ENCODE measurements around the gene TOR2A.
A peak's percentile ranks its signal among the peaks of the same experiment; 100 is the strongest.

TOR2A gene

DNA sequence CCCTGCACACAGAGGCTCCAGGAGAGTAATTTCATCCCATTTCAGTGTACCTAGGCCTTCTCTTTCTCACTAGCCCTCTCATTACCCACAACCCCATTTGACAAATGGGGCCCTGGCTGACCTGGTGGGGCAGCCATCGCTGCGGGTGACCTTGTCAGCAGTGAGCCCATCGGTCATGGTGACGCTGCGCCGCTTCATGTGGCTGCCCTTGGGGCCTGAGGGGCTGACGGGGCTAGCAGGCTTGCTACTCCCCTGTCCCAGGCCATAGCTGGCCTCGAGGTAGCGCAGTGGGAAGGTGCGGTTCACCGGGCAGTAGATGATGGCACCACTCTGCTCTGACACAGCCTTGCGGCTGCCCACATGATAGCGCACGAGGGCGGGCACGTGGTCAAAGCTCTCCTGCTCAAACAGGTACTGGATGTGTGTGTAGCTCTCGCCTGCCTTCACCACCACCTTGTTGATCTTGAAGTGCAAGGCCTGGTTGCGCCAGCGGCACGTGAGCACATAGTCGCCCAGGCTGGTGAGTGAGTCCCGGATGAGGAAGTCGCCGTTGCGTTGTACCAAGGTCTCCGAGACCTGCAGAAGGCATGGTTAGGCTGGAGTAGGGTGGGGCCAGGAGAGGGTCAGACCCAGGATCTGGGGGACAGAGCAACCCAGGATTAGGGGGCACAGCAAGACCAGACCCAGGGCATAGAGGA lies 14.1 kb upstream of the TOR2A start:
- ChIA-PET POLR2A (no interaction called here), CTCF (interaction anchor here (1.9 to 2.1 kb wide), 2 partner anchors 15 to 121 kb away, joined by 4 to 6 read pairs; no protein-coding TSS in a partner anchor)
- WGBS (ENCODE audit: insufficient coverage): 95% methylated on average over 25 of the region's 26 CpGs
- no peak for DNase-seq
- Histone ChIP-seq H3K36me3 (ENCODE audit: control insufficient read depth in 4 of 4, insufficient read depth in 4 of 4, low read length in 3 of 4) (peaks cover 31 to 90% (median 77%) of the 10 kb centered on the region in 4 experiments), H3K27ac (ENCODE audit: insufficient read depth in 1 of 2, low read depth in 1 of 2, low read length in 2 of 2, poor library complexity in 1 of 2, severe bottlenecking in 2 of 2) (no peak overlapping the region), H3K27me3 (replicated peaks in 2 of 5; ENCODE audit: control insufficient read depth in 4 of 5, insufficient read depth in 5 of 5, low read length in 4 of 5) (no peaks in the 10 kb centered on the region), H3K4me3 (ENCODE audit: control insufficient read depth in 1 of 7, extremely low read depth in 1 of 7, insufficient read depth in 4 of 7, low read depth in 2 of 7, low read length in 6 of 7) (no peak overlapping the region), H3K4me1 (ENCODE audit: control extremely low read depth in 1 of 4, control insufficient read depth in 4 of 4, insufficient read depth in 4 of 4, low read length in 3 of 4) (no peaks in the 10 kb centered on the region), H3K9me3 (ENCODE audit: control extremely low read depth in 1 of 5, control insufficient read depth in 4 of 5, insufficient read depth in 2 of 5, low read depth in 1 of 5, low read length in 4 of 5) (no peaks in the 10 kb centered on the region)

DNA sequence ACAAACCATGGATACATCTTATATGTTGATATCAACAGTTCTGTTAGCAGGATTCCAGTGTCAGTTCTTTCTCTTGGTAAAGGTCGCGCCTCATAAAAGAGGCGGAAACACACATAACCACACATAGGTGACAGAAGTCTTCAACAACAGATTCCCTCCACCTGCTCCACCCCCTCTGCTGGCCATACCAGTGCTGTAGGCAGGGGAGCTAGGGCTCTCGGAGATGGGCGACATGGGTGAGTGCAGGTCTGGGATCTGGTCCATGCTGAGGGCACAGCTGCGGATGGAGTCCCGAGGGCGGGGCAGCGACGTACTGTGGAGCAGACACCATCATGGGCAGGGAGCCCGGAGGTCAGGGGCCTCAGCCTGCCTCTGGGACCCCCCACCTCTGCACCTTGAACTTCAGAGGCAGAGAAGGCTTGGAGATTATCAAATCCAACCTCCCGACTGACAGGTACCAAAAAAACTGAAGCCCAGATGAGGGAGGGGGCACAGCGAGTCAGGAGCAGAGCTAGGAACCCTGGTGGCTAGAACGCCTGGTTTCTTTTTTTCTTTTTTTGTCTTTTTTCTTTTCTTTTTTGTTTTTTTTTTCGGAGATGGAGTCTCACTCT lies 12.0 kb upstream of the TOR2A start:
- peaks cover 31 to 88% (median 74%) of the 10 kb centered on the region in 4 experiments for H3K36me3 ChIP-seq (ENCODE audit: control insufficient read depth in 4 of 4, insufficient read depth in 4 of 4, low read length in 3 of 4)
- ChIA-PET CTCF (interaction anchor here (1.4 kb wide), 2 partner anchors 9 to 37 kb away, joined by 3 to 6 read pairs; no protein-coding TSS in a partner anchor), POLR2A (interaction anchor here (0.6 kb wide), 1 partner anchor 39 kb away, joined by 3 read pairs; the partner anchor contains the start of gene CDK9)
- DNase-seq: no peak
- no peak overlapping the region for H3K4me3 ChIP-seq (ENCODE audit: control insufficient read depth in 1 of 7, extremely low read depth in 1 of 7, insufficient read depth in 4 of 7, low read depth in 2 of 7, low read length in 6 of 7)
- no peak overlapping the region for H3K27ac ChIP-seq (ENCODE audit: insufficient read depth in 1 of 2, low read depth in 1 of 2, low read length in 2 of 2, poor library complexity in 1 of 2, severe bottlenecking in 2 of 2)
- 96% methylated on average over 12 of the region's 15 CpGs for WGBS (ENCODE audit: insufficient coverage)
- no peaks in the 10 kb centered on the region for H3K4me1 ChIP-seq (ENCODE audit: control extremely low read depth in 1 of 4, control insufficient read depth in 4 of 4, insufficient read depth in 4 of 4, low read length in 3 of 4)
- no peaks in the 10 kb centered on the region for H3K9me3 ChIP-seq (ENCODE audit: control extremely low read depth in 1 of 5, control insufficient read depth in 4 of 5, insufficient read depth in 2 of 5, low read depth in 1 of 5, low read length in 4 of 5)
- H3K27me3 ChIP-seq (replicated peaks in 2 of 5; ENCODE audit: control insufficient read depth in 4 of 5, insufficient read depth in 5 of 5, low read length in 4 of 5): no peaks in the 10 kb centered on the region

DNA sequence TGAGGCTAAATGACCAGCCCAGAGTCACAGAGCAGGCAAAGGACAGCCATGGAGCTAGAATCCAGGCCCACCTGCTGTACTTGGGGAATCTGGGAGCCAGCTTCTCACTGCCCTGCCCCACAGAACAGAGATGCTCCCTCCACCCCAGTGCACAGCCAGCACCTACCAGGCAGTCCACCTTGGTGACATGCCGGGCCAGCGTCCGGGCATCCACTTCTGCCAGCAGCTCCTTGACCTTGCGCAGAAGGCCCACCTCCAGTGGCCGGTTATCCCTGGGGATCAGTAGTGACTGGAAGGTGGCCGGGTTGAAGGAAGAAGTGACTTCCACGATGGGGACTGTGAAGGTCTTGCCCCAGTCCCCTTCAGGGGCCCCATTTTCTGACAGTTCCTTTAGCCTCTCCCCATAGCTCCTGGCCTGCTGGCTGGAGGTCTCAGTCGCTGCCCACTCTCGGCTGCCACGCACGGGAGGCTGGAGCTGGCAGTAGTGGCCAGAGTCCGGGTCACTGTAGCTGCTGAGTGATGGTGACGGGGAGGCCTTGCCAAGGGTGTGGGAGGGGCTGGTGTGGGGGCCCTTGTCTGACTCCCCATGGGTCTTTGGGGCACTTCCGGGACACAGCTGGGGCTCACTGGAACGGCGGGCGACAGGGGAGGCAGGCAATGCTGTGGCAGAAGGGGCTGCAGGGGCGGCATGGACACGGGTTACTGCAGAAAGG lies 9.5 kb upstream of the TOR2A start:
- Histone ChIP-seq H3K27ac (ENCODE audit: insufficient read depth in 1 of 2, low read depth in 1 of 2, low read length in 2 of 2, poor library complexity in 1 of 2, severe bottlenecking in 2 of 2) (no peak overlapping the region), H3K4me3 (ENCODE audit: control insufficient read depth in 1 of 7, extremely low read depth in 1 of 7, insufficient read depth in 4 of 7, low read depth in 2 of 7, low read length in 6 of 7) (no peak overlapping the region), H3K27me3 (replicated peaks in 2 of 5; ENCODE audit: control insufficient read depth in 4 of 5, insufficient read depth in 5 of 5, low read length in 4 of 5) (no peaks in the 10 kb centered on the region), H3K9me3 (ENCODE audit: control extremely low read depth in 1 of 5, control insufficient read depth in 4 of 5, insufficient read depth in 2 of 5, low read depth in 1 of 5, low read length in 4 of 5) (no peaks in the 10 kb centered on the region), H3K36me3 (ENCODE audit: control insufficient read depth in 4 of 4, insufficient read depth in 4 of 4, low read length in 3 of 4) (peaks cover 24 to 90% (median 68%) of the 10 kb centered on the region in 4 experiments), H3K4me1 (ENCODE audit: control extremely low read depth in 1 of 4, control insufficient read depth in 4 of 4, insufficient read depth in 4 of 4, low read length in 3 of 4) (no peaks in the 10 kb centered on the region)
- 96% methylated on average over 10 of the region's 19 CpGs for WGBS (ENCODE audit: insufficient coverage)
- no peak for DNase-seq
- ChIA-PET CTCF (interaction anchor here (0.8 to 2.4 kb wide), 5 partner anchors 7 to 40 kb away, joined by 3 to 13 read pairs (median 4); partner anchors contain the start of gene TOR2A), POLR2A (interaction anchor here (0.5 to 0.6 kb wide), 4 partner anchors 9 to 771 kb away, joined by 3 read pairs; partner anchors contain the start of gene TOR2A)

DNA sequence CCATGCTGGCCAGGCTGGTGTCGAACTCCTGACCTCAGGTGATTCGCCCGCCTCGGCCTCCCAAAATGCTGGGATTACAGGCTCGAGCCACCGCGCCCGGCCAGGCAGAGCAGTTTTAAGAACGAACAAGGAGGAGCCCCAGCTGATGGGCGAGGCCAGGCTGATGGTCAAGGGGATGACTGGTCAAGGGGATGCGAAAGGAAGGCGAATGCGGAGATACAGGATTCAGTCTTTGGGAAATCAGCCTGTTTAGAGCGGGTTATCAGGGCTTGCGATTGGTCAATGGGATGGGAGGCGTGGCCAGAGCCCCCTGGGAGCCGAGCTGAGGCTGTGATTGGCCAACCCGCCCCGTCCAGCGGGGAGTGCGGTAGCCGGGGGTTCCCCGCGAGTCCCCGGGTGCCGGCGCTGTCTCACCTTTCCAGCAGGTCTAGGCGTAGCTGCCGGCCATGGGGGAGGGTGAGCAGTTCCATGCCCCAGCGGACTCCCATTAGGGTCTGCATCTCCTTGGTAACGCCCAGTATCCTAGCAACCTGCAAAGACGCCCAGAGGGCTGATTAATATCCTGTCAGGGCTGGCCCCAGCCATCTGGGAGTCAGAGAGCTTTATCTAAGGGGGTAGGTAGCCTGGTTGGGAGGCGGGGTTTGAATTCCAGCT lies 7.5 kb upstream of the TOR2A start:
- Histone ChIP-seq H3K9me3 (ENCODE audit: control extremely low read depth in 1 of 5, control insufficient read depth in 4 of 5, insufficient read depth in 2 of 5, low read depth in 1 of 5, low read length in 4 of 5) (no peaks in the 10 kb centered on the region), H3K4me1 (ENCODE audit: control extremely low read depth in 1 of 4, control insufficient read depth in 4 of 4, insufficient read depth in 4 of 4, low read length in 3 of 4) (no peaks in the 10 kb centered on the region), H3K27me3 (replicated peaks in 2 of 5; ENCODE audit: control insufficient read depth in 4 of 5, insufficient read depth in 5 of 5, low read length in 4 of 5) (no peaks in the 10 kb centered on the region), H3K36me3 (ENCODE audit: control insufficient read depth in 4 of 4, insufficient read depth in 4 of 4, low read length in 3 of 4) (peaks cover 19 to 87% (median 61%) of the 10 kb centered on the region in 4 experiments), H3K4me3 (ENCODE audit: control insufficient read depth in 1 of 7, extremely low read depth in 1 of 7, insufficient read depth in 4 of 7, low read depth in 2 of 7, low read length in 6 of 7) (no peak overlapping the region), H3K27ac (ENCODE audit: insufficient read depth in 1 of 2, low read depth in 1 of 2, low read length in 2 of 2, poor library complexity in 1 of 2, severe bottlenecking in 2 of 2) (no peak overlapping the region)
- ChIA-PET CTCF (interaction anchor here (1.1 to 1.3 kb wide), 2 partner anchors 28 to 36 kb away, joined by 4 to 5 read pairs; partner anchors contain the start of gene SH2D3C), POLR2A (no interaction called here)
- WGBS (ENCODE audit: insufficient coverage): 97% methylated on average over 32 of the region's 33 CpGs
- DNase-seq: peak in 1 of 3 donors; percentile 27

DNA sequence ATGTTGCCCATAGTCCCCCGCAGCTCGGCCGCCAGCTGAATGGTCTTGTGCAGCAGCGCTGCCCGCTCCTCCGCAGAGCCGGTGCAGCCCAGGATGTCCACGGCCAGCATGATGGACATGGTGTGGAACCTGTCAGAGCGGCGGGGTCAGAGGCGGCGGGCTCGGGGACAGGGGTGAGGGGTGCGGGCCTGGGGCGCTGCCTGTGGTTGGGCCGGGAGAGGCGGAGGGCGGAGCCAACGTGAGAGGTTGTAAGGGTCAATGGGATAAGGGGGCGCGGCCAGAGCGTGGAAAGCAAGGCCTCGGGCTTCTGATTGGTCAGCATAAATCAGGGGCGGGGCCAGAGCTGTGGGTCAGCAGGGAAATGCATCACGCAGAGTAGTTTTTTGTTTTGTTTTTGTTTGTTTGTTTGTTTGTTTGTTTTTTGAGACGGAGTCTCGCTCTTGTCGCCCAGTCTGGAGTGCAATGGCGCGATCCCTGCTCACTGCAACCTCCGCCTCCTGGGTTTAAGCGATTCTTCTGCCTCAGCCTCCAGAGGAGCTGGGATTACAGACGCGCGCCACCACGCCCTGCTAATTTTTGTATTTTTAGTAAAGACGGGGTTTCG lies 6.8 kb upstream of the TOR2A start:
- no peak for DNase-seq
- H3K27ac ChIP-seq (ENCODE audit: insufficient read depth in 1 of 2, low read depth in 1 of 2, low read length in 2 of 2, poor library complexity in 1 of 2, severe bottlenecking in 2 of 2): no peak overlapping the region
- peaks cover 19 to 81% (median 55%) of the 10 kb centered on the region in 4 experiments for H3K36me3 ChIP-seq (ENCODE audit: control insufficient read depth in 4 of 4, insufficient read depth in 4 of 4, low read length in 3 of 4)
- 98% methylated on average over 33 of the region's 38 CpGs for whole genome bisulfite sequencing (ENCODE audit: insufficient coverage)
- ChIA-PET CTCF (interaction anchor here (1.1 to 1.3 kb wide), 2 partner anchors 29 to 37 kb away, joined by 4 to 5 read pairs; partner anchors contain the start of gene SH2D3C), POLR2A (no interaction called here)
- H3K9me3 ChIP-seq (ENCODE audit: control extremely low read depth in 1 of 5, control insufficient read depth in 4 of 5, insufficient read depth in 2 of 5, low read depth in 1 of 5, low read length in 4 of 5): no peaks in the 10 kb centered on the region
- no peaks in the 10 kb centered on the region for H3K27me3 ChIP-seq (replicated peaks in 2 of 5; ENCODE audit: control insufficient read depth in 4 of 5, insufficient read depth in 5 of 5, low read length in 4 of 5)
- no peaks in the 10 kb centered on the region for H3K4me1 ChIP-seq (ENCODE audit: control extremely low read depth in 1 of 4, control insufficient read depth in 4 of 4, insufficient read depth in 4 of 4, low read length in 3 of 4)
- no peak overlapping the region for H3K4me3 ChIP-seq (ENCODE audit: control insufficient read depth in 1 of 7, extremely low read depth in 1 of 7, insufficient read depth in 4 of 7, low read depth in 2 of 7, low read length in 6 of 7)

DNA sequence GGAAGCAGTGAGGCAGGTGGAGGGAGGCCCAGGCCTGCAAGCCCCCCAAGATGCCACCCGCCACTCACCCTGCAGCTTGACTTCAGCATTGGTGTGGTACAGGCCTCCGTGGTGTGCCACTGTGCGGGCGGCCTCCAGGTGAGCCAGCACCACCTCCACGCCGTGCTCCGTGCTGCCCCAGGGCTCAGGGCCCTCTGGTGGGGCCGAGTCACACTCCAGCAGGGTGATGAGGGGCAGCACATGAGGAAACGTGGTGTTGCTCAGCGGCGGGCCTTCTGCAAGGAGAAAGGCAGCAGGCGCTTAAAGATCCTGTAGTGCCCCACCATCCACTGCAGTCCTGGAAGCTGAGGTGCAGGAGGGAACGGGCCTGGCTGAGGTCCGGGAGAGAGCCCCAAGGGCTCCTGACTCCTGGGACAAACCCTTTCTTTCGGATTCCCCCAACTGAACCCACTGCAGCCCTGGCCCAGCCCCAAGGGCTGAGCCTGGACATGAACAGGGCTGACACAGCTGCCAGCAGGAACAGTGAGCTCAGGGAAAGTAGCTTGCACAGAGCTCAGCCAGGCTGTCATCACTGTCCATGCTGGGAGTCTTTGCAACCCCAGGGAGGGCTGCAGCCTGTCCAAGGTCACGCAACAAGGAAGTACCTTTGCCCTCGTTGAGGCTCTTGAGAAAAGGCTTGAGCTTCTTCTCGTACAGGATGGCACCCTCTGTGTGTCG lies 4.7 kb upstream of the TOR2A start:
- no peak for DNase-seq
- Histone ChIP-seq H3K27me3 (replicated peaks in 2 of 5; ENCODE audit: control insufficient read depth in 4 of 5, insufficient read depth in 5 of 5, low read length in 4 of 5) (no peaks in the 10 kb centered on the region), H3K9me3 (ENCODE audit: control extremely low read depth in 1 of 5, control insufficient read depth in 4 of 5, insufficient read depth in 2 of 5, low read depth in 1 of 5, low read length in 4 of 5) (no peaks in the 10 kb centered on the region), H3K36me3 (ENCODE audit: control insufficient read depth in 4 of 4, insufficient read depth in 4 of 4, low read length in 3 of 4) (peaks cover 12 to 66% (median 40%) of the 10 kb centered on the region in 4 experiments), H3K4me3 (ENCODE audit: control insufficient read depth in 1 of 7, extremely low read depth in 1 of 7, insufficient read depth in 4 of 7, low read depth in 2 of 7, low read length in 6 of 7) (no peak overlapping the region), H3K4me1 (ENCODE audit: control extremely low read depth in 1 of 4, control insufficient read depth in 4 of 4, insufficient read depth in 4 of 4, low read length in 3 of 4) (peaks cover 0 to 9% (median 7%) of the 10 kb centered on the region in 4 experiments), H3K27ac (ENCODE audit: insufficient read depth in 1 of 2, low read depth in 1 of 2, low read length in 2 of 2, poor library complexity in 1 of 2, severe bottlenecking in 2 of 2) (peak overlapping the region in 1 of 2 experiments; percentile 14)
- ChIA-PET CTCF (interaction anchor here (0.8 to 1.8 kb wide), 4 partner anchors 22 to 181 kb away, joined by 3 to 8 read pairs (median 4); partner anchors contain the start of gene CDK9), POLR2A (no interaction called here)
- 98% methylated on average over 15 of the region's 19 CpGs for WGBS (ENCODE audit: insufficient coverage)

Measured in common myeloid progenitor, CD34-positive (primary cell).